HepG2 (cell line): ENCODE results near the gene MRPL2. TPM values are rescaled to one million over a fixed set of nuclear protein-coding genes. Genes with fewer than 3 reads are reported as not detected.

Experiments
- BRCA1 ChIP-seq: sonication (generic); formaldehyde crosslinking; IDR thresholded peaks from 2 replicates; pipeline ENCODE4 v1.4.0; 2020; ENCODE audit warnings: missing genetic modification reagents
- EED ChIP-seq: sonication (generic); formaldehyde crosslinking; IDR thresholded peaks from 2 replicates; pipeline ENCODE4 v1.5.0; 2020; ENCODE audit warnings: mild to moderate bottlenecking, missing genetic modification reagents
- FOSL1 ChIP-seq: sonication (generic); formaldehyde crosslinking; IDR thresholded peaks from 2 replicates; pipeline ENCODE4 v1.9.0; 2021; ENCODE audit warnings: missing genetic modification reagents, borderline replicate concordance
- HDAC1 ChIP-seq: sonication (generic); formaldehyde crosslinking; IDR thresholded peaks from 2 replicates; pipeline ENCODE4 v1.5.1; 2020; ENCODE audit warnings: mild to moderate bottlenecking, missing genetic modification reagents
- HNF4A ChIP-seq: sonication (generic); formaldehyde crosslinking; IDR thresholded peaks from 2 replicates; pipeline ENCODE4 v1.4.0; 2020; ENCODE audit warnings: missing genetic modification reagents
- MTA3 ChIP-seq: sonication (generic); formaldehyde crosslinking; IDR thresholded peaks from 2 replicates; pipeline ENCODE4 v1.4.0; 2020; ENCODE audit warnings: missing genetic modification reagents
- PAX8 ChIP-seq: sonication (generic); formaldehyde crosslinking; IDR thresholded peaks from 2 replicates; pipeline ENCODE4 v1.8.0; 2022; ENCODE audit warnings: mild to moderate bottlenecking, missing genetic modification reagents, borderline replicate concordance
- POLR2G ChIP-seq: fragments of 200-400 bp; formaldehyde crosslinking; IDR thresholded peaks from 2 replicates; pipeline ENCODE4 v1.6.1; 2018; ENCODE audit warnings: mild to moderate bottlenecking, low read depth, low read length, moderate library complexity
- RBM39 ChIP-seq: fragments of 200-400 bp; formaldehyde crosslinking; IDR thresholded peaks from one replicate; pipeline ENCODE4 v1.6.1; 2018; ENCODE audit warnings: antibody characterized with exemption, mild to moderate bottlenecking, low read depth, low read length; ENCODE audit not compliant: poor library complexity, severe bottlenecking
- RORA ChIP-seq: sonication (generic); formaldehyde crosslinking; IDR thresholded peaks from 2 replicates; pipeline ENCODE4 v1.5.0; 2020; ENCODE audit warnings: mild to moderate bottlenecking, missing genetic modification reagents, moderate library complexity
- SOX6 ChIP-seq, 2 experiments: fragments of 450-650 bp in 1 of 2; sonication (generic) in 1 of 2; formaldehyde crosslinking in 1 of 2; IDR thresholded peaks; 2 replicates each; pipeline versions ENCODE4 v1.4.0 to v1.6.1; 2017 to 2020; ENCODE audit warnings: antibody characterized with exemption in 1 of 2, mild to moderate bottlenecking in 1 of 2, missing genetic modification reagents in 1 of 2
- SPEN ChIP-seq: sonication (generic); formaldehyde crosslinking; IDR thresholded peaks from 2 replicates; pipeline ENCODE4 v1.5.1; 2020; ENCODE audit warnings: low read depth, mild to moderate bottlenecking, missing genetic modification reagents
- SRSF1 ChIP-seq: fragments of 200-400 bp; formaldehyde crosslinking; optimal IDR thresholded peaks from 2 replicates; pipeline ENCODE3; 2017; ENCODE audit warnings: mild to moderate bottlenecking, low read depth, low read length, moderate library complexity
- TEAD2 ChIP-seq: sonication (generic); formaldehyde crosslinking; IDR thresholded peaks from 2 replicates; pipeline ENCODE4 v1.9.0; 2021; ENCODE audit warnings: missing genetic modification reagents
- ZBTB3 ChIP-seq: sonication (generic); formaldehyde crosslinking; IDR thresholded peaks from 2 replicates; pipeline ENCODE4 v1.4.0; 2020; ENCODE audit warnings: low read depth, mild to moderate bottlenecking, moderate library complexity, missing genetic modification reagents, borderline replicate concordance
- ZBTB38 ChIP-seq: sonication (generic); formaldehyde crosslinking; IDR thresholded peaks from 2 replicates; pipeline ENCODE4 v1.5.1; 2020; ENCODE audit warnings: mild to moderate bottlenecking, missing genetic modification reagents
- ZBTB39 ChIP-seq: sonication (generic); formaldehyde crosslinking; IDR thresholded peaks from 2 replicates; pipeline ENCODE4 v1.5.0; 2020; ENCODE audit warnings: missing genetic modification reagents
- ZSCAN5A ChIP-seq: sonication (generic); formaldehyde crosslinking; IDR thresholded peaks from 2 replicates; pipeline ENCODE4 v1.8.0; 2022; ENCODE audit warnings: mild to moderate bottlenecking, missing genetic modification reagents, borderline replicate concordance
- polyA plus RNA-seq, 8 experiments: library from polyadenylated mRNA; depleted of rRNA in 3 of 8; stranded (reverse) in 7 of 8; unstranded in 1 of 8; fragments of >200 nt; fragmentation: Illumina TruSeq in 4 of 8; extraction: Trizol in 4 of 8; gene quantifications; 2 replicates each; pipeline versions ENCODE4 v1.2.1 to v1.2.3, GENCODE V29; 2011 to 2016; ENCODE audit warnings: low read depth in 4 of 8, missing spikeins in 1 of 8, mixed read lengths in 1 of 8; ENCODE audit not compliant: insufficient read depth in 1 of 8
- total RNA-seq, 5 experiments: library from RNA; depleted of rRNA; stranded (reverse); fragments of >200 nt; fragmentation: Illumina TruSeq; extraction: Trizol; gene quantifications; 2 replicates each; pipeline ENCODE4 v1.2.3, GENCODE V29; 2016; ENCODE audit warnings: low read depth in 1 of 5
- TF ChIP-seq, protein P1 (sequence below): sonication (generic); formaldehyde crosslinking; IDR thresholded peaks from 2 replicates; pipeline ENCODE4 v1.4.0; 2020; ENCODE audit warnings: missing genetic modification reagents
- TF ChIP-seq, protein P2 (sequence below): fragments of 450-650 bp; IDR thresholded peaks from 2 replicates; pipeline ENCODE4 v1.6.1; 2016

Gene MRPL2
- total and polyA plus RNA-seq, 2 of the 13 experiments (the other 11 are each of a cell fraction or from before 2014, with no cell fraction given) = 56.8 to 65.6 TPM

GRCh38 chr6:43089874-43090558, 30.8 kb upstream of the MRPL2 start (continued):
- peak; percentile 68 for TF ChIP-seq RBM39
- peak; percentile 90; the same call in 1 of the 2 replicates for TF ChIP-seq ZBTB39 (CRISPR knock-in tag)
- peak; percentile 90 for TF ChIP-seq SRSF1
- TF ChIP-seq RORA = no peak
- TF ChIP-seq BRCA1 (CRISPR knock-in tag) = no peak
- TF ChIP-seq FOSL1 (CRISPR knock-in tag) = peak; percentile 45; the same call in 1 of the 2 replicates
- TF ChIP-seq, protein P1, sequence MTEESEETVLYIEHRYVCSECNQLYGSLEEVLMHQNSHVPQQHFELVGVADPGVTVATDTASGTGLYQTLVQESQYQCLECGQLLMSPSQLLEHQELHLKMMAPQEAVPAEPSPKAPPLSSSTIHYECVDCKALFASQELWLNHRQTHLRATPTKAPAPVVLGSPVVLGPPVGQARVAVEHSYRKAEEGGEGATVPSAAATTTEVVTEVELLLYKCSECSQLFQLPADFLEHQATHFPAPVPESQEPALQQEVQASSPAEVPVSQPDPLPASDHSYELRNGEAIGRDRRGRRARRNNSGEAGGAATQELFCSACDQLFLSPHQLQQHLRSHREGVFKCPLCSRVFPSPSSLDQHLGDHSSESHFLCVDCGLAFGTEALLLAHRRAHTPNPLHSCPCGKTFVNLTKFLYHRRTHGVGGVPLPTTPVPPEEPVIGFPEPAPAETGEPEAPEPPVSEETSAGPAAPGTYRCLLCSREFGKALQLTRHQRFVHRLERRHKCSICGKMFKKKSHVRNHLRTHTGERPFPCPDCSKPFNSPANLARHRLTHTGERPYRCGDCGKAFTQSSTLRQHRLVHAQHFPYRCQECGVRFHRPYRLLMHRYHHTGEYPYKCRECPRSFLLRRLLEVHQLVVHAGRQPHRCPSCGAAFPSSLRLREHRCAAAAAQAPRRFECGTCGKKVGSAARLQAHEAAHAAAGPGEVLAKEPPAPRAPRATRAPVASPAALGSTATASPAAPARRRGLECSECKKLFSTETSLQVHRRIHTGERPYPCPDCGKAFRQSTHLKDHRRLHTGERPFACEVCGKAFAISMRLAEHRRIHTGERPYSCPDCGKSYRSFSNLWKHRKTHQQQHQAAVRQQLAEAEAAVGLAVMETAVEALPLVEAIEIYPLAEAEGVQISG (CRISPR knock-in tag) = peak; percentile 73; the same call in 1 of the 2 replicates
- no peak for TF ChIP-seq ZBTB3 (CRISPR knock-in tag)
- peak; percentile 91 for TF ChIP-seq HDAC1 (CRISPR knock-in tag)
- TF ChIP-seq EED (CRISPR knock-in tag) = no peak
- TF ChIP-seq POLR2G = peak; percentile 82
- TF ChIP-seq SPEN (CRISPR knock-in tag) = no peak
- peak; percentile 63; the same call in 1 of the 2 replicates for TF ChIP-seq ZSCAN5A (CRISPR knock-in tag)
- TF ChIP-seq TEAD2 (CRISPR knock-in tag) = no peak
- no peak for TF ChIP-seq SOX6 (IDR thresholded peaks at IDR 0.05)
- TF ChIP-seq SOX6 (CRISPR knock-in tag; IDR thresholded peaks at IDR 0.05) = peak; percentile 64; the same call in 1 of the 2 replicates
- no peak for TF ChIP-seq PAX8 (CRISPR knock-in tag)
- no peak for TF ChIP-seq MTA3 (CRISPR knock-in tag)
- TF ChIP-seq ZBTB38 (CRISPR knock-in tag) = peak; percentile 67; the same call in 1 of the 2 replicates
- peak; percentile 81 for TF ChIP-seq HNF4A (CRISPR knock-in tag)
- TF ChIP-seq, protein P2, sequence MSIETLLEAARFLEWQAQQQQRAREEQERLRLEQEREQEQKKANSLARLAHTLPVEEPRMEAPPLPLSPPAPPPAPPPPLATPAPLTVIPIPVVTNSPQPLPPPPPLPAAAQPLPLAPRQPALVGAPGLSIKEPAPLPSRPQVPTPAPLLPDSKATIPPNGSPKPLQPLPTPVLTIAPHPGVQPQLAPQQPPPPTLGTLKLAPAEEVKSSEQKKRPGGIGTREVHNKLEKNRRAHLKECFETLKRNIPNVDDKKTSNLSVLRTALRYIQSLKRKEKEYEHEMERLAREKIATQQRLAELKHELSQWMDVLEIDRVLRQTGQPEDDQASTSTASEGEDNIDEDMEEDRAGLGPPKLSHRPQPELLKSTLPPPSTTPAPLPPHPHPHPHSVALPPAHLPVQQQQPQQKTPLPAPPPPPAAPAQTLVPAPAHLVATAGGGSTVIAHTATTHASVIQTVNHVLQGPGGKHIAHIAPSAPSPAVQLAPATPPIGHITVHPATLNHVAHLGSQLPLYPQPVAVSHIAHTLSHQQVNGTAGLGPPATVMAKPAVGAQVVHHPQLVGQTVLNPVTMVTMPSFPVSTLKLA = no peak
